Iris pigment epithelial cell (primary cell): ENCODE data around the gene LTBP2.

Experiments
- DNase-seq: peaks from one replicate; pipeline ENCODE4 v3.0.0-alpha.2; 2011; ENCODE audit warnings: low read depth

LTBP2 gene

DNA sequence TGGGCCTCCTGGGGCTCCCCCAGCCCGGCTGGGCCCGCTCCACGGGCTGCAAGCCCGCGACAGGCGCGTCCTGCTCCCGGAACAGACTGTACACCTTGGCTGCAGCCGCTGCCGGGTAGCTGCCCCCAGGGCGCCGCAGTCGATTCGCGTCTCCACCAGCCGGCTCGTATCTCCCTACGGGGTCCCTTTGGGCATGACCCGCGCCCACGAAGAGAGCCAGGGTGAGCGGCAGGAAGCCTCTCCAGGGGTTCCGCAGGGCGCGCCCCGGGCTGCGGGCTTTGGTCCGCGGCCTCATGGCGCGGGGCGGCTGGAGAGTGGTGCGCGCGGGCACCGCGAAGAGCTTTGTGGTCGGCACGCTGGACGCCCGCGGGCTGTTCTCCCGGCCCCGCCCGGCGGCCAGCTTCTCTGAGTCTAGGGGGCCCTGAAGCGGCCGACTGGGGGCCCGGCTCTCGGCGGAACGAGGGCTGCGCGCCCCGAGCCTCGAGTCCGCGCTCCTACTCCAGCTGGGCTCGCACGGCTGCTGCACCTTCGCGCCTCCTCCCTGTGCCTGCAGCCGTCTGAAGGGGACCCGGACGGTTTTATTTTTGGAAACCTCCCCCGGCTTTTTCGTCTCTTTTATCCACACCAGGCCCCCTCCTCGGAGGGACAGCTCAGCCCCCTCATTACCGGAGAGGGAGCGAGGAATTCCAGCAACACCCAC lies at the start of gene LTBP2:
TSS of gene LTBP2 (minus strand) at position 588 of the 700 bp plus-strand sequence. CDS start at position 295, 293 bp downstream.
- DNase-seq: peak; percentile 60

- no peak for DNase-seq
Measured at GRCh38 chr14:74660863-74661262, 48.8 kb upstream of the LTBP2 start.

GRCh38 chr14:74660167-74660566 lies 48.1 kb upstream of the LTBP2 start:
- DNase-seq: no peak

DNA sequence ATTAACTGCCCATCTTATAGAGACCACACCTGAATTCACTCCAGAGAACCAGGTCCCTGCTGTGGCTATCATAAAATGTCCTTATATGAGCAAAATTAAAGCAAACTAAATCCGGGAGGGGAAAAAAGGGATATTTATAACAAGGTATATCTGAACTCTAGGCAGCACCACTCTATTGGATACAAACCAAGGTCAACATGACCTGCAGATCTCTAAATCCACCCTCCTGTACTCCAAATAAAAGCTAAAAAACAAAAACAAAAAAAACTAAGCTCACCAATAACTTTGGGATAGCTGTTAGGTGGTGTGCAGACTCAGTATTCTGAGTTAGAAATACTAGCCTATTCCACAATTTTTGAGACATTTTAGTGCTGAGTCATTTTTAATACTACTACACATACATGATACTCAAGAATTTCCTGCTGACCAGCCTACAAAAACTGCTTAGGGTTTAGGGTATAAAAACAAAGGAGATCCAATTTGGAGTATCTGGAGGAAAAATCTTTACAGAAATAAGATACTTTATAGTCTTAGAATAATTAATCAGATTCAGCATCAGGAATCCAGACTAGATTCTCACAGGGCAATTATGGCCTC lies 46.6 kb upstream of the LTBP2 start:
- DNase-seq: peak; percentile 76

- DNase-seq: no peak
Measured at GRCh38 chr14:74656964-74657363, 44.9 kb upstream of the LTBP2 start.

GRCh38 chr14:74655599-74656395 lies 43.8 kb upstream of the LTBP2 start:
- peak; percentile 88 for DNase-seq

DNA sequence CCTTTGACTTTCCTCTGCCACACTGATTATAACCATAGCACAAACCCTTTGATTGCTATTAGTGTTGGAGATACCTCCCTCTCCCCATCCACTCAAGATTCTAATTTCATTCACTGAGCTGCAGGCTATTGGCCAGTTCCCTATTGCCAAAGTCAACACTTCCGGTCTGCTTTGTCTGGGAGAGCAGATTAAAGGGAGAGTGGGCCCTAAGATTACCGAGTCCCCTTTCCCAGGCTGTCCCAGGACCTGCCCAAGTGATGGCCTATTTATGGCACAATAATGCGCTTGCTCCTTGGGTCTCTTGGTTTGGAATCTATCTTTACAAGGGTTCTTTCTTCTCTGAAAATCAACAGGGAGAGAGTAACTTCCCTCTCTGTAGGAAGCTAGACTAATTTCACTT lies 42.9 kb upstream of the LTBP2 start:
- DNase-seq: no peak

DNA sequence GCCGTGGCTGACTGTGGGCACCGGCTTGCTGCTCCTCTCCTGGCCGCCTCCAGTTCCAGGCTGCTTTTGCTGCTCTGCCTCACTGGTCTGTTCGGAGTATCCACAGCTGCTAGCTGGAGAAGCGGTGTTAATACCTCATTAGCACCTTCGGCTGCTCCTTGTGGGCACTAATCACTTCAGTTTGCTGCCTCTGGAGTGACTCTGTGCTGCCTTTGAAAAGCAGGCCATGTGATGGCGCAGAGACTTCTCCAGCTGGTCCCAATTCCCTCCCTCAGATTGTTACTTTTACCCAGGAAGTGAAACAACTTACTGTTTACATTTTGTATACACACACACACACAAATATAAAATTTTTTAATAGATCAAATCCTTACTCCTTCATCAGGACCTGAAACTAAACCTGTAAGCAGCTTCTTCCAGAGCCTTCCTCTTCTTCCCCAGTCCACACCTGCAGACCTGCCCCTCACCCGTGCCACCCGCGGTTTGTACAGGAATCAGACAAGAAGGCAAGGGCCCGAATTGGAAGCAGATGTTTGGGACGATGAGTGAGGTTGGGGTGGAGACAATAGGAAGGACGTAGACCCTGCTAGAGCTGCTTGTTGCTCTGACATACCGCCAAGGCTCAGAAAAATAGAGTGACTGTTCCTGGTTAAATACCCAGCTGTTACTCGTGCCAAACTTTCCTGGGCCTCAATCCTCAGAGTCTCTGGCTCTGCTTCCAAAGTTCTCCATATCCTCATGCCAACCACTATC lies 41.5 kb upstream of the LTBP2 start:
- no peak for DNase-seq

DNA sequence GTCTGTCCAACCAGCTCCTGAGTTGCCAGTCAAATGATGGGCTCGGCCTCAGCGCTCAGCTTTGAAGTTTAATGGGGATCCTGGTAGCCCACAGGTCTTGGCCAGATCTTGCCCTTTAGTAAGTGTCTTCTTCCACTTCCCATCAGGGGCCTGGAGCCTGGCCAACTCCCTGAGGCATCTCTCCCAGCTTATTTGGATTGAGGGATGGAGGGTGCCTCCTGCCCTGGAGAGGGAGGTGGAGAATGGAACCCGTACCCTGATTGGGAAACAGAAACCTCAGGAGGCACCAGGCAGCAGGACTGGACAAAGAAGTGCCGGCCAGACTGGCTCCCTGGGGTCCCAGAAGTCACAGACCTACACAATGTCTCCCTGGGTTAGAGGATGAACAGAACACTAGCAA lies 40.5 kb upstream of the LTBP2 start:
- no peak for DNase-seq

DNA sequence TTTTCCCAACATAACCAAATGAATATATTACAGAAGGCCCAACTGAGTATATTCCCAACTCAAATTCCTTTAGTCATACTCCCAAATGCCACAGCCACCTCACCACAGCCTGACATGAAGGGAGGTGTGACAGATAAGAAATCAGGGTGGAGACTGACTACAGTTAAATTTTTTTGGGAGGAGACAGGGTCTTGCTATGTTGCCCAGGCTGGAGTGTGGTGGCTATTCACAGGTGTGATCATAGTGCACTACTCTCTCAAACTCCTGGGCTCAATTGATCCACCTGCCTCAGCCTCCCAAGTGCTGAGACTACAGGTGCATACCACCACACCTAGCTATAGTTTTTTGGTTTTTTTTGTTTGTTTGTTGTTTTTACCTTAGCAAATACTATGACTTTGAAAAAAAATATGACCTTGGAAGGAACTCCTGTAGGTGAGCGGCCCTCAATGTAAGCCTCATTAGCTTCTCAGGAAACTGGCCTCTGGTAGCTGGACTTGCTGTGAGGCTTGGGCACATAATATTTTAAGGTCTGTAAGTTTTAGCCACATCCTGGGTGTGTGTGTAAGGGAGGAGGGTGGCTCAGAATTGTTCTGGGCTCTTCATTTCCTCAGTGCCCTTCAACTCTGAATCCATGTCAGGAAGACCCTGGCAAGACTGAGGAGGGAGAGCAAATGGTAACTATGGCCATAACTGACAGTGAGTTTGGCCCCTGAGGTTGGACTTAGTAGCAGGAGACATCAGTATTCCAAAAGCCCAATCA lies 39.1 kb upstream of the LTBP2 start:
- no peak for DNase-seq

GRCh38 chr14:74649673-74650072 lies 37.6 kb upstream of the LTBP2 start:
- DNase-seq: no peak

GRCh38 chr14:74649167-74649566 lies 37.1 kb upstream of the LTBP2 start:
- no peak for DNase-seq

DNA sequence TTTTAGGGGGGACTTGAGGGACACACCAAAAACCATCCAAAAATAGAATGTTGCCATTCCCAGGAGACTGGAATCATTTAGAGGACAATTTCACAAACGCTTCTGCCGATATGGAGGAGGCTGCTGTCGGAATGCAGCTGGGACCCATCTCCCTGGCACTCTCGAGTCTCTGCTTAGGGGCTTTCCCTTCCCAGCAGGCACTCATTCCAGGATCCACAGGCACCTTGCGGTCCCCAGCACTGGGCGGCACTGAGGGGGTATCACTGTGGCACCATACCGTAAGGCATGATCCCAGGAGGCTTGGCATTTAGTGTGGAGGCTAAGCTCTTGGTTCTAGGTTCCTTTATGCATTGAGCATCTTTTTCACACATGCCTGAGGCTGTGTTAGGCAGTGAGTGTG lies 36.6 kb upstream of the LTBP2 start:
- DNase-seq: no peak

GRCh38 chr14:74647678-74648461 lies 35.8 kb upstream of the LTBP2 start:
- DNase-seq: no peak

DNA sequence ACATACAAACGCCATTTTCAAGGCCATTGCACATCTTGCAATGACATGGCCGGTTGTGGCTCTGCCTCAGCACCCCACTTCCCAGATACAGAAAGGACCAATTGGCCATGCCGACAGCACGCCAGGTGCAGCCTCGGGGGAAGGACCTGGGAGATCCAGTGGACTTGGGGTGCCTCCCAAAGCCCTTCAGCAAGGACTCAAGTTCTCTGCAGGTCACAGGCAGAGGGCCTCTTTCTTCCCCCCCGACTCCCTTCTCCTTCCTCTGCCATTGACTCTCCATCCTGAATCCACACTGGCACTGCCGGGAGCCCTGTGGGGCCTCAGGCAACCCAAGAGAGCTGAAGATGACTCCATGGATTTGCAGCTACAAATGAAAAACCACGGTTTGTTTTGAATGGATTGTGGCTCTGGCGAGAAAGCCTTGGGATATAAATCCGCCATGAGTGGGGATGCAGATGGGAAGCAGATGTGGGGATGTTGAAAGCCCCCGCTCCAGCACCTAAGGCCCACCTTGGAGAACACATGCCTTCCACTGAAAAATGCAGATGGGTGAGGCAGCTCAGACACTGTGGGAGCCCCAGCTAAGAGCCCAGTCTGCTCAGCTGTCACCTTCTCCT lies 35.1 kb upstream of the LTBP2 start:
- DNase-seq: no peak

DNA sequence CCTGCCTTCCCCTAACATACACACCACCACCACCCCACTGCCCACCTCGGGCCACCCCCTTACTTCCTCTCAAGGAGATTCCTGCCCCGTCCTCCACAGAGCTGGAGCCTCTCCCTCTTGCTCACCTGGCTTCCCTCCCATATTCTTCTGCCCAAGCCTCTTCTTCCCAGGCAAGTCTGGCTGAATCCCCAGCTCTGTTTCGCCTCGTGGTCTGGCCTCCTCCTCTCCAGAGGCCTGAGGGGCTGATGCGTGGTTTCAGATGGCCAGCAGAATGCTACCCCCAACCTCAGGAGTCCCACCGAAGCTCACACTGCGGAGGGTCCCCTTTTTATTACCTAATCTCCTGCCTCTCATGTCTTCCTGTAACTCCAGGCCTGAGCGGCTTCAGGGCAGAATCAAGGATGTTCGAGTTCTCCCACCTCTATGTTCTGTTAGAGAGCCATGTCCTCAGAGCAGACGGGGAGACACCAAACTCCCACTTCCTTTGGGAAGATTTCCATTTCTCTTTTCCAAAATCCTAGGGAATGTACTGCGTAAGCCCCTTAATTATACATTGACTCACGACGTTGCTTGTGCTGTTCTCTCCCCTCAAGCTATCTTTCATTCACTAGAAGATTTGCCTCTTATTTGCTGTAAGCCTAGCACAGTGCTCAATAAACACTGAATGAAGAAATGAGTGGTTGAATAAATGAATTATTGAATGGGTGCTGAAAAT lies 33.9 kb upstream of the LTBP2 start:
- no peak for DNase-seq

- DNase-seq: no peak
Measured at GRCh38 chr14:74645244-74645643, 33.2 kb upstream of the LTBP2 start.

DNA sequence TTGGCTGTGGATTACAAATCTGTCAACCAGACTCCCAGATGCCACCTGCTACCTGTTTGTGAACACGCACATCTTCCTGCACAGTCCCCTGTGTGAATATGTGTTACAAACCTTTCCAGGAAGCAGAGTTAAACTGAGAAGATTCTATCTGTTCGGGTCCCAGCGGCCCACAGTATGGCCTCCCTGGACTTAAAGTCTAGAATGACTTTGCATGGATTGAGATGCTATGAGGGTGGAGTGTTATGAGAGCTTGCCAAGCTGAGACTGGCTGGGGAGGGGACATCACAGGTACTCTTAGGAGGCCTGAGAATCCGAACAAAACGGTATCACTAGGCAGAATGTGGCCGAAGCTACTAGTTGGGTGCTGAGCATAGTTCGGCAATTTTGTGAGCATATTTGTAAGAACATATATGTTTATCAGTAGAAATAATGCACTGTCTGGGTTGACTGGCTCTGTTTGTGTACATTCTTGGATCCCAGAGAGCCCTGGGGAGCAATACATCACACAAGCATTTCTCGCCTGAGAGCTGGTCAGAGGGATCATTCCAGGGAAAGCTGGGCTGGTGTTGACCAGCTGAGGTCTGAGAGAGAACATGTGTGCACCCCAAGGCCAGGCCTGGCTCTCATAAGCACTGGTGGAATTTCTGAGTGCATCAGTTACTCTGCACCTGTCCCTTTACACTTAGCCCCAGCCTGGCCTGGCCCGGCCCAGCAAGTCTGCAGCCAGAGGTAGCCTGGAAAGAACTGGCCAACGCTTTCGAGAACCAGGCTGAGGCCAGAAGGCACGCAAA lies 29.8 kb upstream of the LTBP2 start:
- no peak for DNase-seq

GRCh38 chr14:74638966-74639365 lies 26.9 kb upstream of the LTBP2 start:
- no peak for DNase-seq
